GM12891 (cell line): Measurements from ENCODE around the gene HSPA12B.

Experiments used
- DNase-seq: peaks from one replicate; pipeline ENCODE4 v3.0.0; 2011; ENCODE audit warnings: low spot score; ENCODE audit not compliant: insufficient read length
- FAIRE-seq: peaks from 2 replicates; lab custom pipeline; 2011; peaks lifted over from hg19 to GRCh38; lab: Jason Lieb, UNC
- PAX5 ChIP-seq: IDR thresholded peaks from 2 replicates; pipeline ENCODE4 v1.6.1; 2011; ENCODE audit warnings: low read length, moderate library complexity, mild to moderate bottlenecking; ENCODE audit not compliant: insufficient read depth, severe bottlenecking
- POLR2A ChIP-seq: IDR thresholded peaks from 2 replicates; pipeline ENCODE4 v1.6.1; 2011; ENCODE audit warnings: low read depth, low read length, control low read depth
- POLR2AphosphoS5 ChIP-seq: IDR thresholded peaks from 2 replicates; pipeline ENCODE4 v1.6.1; 2011; ENCODE audit warnings: low read depth, low read length, control low read depth
- POU2F2 ChIP-seq: IDR thresholded peaks from 2 replicates; pipeline ENCODE4 v1.6.1; 2011; ENCODE audit warnings: low read depth, mild to moderate bottlenecking, control low read depth, low read length, moderate library complexity
- SPI1 ChIP-seq: IDR thresholded peaks from 2 replicates; pipeline ENCODE4 v1.6.1; 2011; ENCODE audit warnings: low read depth, low read length, control low read depth
- TAF1 ChIP-seq: IDR thresholded peaks from 2 replicates; pipeline ENCODE4 v1.6.1; 2011; ENCODE audit warnings: low read depth, low read length, control low read depth

Gene HSPA12B

DNA sequence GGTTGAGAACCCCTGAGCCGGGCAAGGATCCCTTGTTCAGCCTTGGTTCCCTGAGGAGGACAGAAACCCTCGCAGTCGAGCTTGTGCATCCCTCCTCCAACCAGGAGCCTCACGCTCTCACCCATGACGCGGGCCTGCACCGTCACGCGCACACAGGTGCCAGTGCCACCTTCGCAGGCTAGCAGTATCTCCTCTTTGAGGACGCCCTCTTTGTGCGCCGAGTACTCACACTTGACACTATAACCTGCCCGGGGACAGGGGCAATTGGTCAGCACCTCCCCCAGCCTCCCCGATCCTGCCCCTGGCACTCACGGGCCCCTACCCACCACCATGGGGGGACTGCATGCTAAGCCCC lies 21.8 kb downstream of the HSPA12B start:
- DNase-seq (no peak), FAIRE-seq (no peak)
- TF ChIP-seq SPI1 (no peak), POLR2A (no peak), POU2F2 (no peak), TAF1 (no peak), PAX5 (no peak), POLR2AphosphoS5 (no peak)

DNA sequence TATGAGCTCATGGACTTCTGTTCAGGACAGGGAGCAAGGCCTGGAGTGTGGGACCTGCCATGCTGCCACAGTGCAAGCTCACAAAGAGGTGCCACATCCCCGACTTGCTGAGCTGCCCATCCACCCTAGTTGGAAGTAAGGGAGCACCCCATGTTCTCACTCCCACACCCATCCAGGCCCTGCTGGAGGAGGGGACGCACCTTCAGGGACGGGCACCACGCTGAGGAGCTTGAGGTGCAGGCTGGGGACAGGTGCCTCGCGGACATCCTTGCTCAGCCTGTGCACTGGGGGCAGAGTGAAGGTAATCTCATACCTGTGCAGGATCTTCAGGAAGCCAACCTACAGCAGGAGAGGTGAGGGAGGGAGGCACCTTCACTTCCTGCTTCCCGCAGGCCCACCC lies 22.8 kb downstream of the HSPA12B start:
- TF ChIP-seq SPI1 (no peak), POLR2A (no peak), TAF1 (no peak), PAX5 (no peak), POLR2AphosphoS5 (no peak), POU2F2 (no peak)
- FAIRE-seq (no peak), DNase-seq (no peak)

DNA sequence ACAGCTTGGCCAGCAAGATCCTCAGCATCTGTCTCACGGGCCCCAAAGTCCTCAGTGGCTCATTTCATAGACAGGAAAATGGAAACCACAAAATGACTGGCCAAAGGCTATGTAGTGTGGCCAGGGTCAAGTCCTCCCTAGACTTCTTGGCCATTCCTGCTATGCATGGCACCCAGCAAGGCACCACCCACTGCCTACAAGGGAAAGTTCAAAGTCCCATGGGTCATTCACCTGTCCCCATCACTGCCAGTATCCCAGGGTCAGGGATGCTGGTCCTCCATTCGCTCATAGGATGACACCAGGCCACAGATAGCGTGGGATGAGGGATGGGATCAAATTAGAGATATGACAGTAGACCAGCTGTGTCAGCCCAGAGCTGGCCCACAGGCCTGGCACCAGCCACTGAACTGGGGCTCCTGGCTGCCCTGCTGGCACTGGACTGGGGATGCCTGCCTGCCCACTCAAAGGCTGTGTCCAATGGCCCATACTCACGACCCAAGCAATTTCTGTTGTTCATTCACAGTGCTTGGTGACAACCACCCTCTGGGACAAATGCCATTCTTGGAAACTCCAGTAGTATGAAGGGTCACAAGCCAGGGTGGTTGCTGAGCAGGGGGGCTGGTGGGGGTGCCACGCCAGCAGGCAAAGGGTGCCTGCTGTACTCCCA lies 23.5 kb downstream of the HSPA12B start:
- TF ChIP-seq POLR2A: no peak
- no peak for TF ChIP-seq SPI1
- TF ChIP-seq POU2F2: no peak
- no peak for TF ChIP-seq TAF1
- TF ChIP-seq POLR2AphosphoS5: no peak
- DNase-seq (no peak), FAIRE-seq (no peak)

DNA sequence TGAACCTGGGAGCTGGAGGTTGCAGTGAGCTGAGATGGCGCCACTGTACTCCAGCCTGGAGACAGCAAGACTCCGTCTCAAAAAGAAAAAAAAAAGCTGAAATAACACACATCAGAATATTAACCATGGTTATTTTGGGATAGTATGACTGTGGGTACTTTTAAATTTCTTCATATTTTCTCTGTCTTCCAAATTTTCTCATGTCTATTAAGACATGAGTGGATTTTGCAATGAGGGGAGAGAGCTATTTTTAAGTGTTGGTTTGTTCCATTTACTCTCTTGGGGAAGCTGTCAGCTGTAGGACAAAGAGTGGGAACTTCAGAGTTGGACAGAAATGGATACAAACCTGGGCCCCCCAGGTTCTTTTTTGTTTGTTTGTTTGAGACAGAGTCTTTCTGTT lies 24.8 kb downstream of the HSPA12B start:
- FAIRE-seq (no peak), DNase-seq (no peak)

DNA sequence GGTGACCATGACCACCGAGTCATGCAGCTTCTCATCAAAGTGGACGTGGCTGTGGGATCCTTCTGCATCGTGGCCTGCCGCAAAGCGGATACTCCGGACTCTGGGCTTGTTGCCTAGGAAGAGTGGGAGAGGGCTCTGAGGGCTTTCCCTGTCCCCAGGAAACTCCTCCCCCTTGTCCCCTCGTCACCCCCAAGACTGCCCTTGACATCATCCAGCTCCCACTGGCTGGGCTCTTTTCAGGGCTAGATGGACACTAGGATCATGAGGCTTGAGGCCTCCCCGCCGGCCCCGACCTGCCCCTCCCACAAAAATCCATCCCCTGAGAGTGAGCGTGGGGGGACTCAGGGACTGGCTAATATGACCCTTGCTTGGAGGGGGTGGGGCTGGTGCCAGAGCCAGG lies 26.1 kb downstream of the HSPA12B start:
- TF ChIP-seq PAX5 (no peak), POLR2AphosphoS5 (no peak), SPI1 (no peak), POLR2A (no peak), POU2F2 (no peak), TAF1 (no peak)
- no peak for FAIRE-seq
- DNase-seq: no peak

More for the DNA sequence above, 24.8 kb downstream of the HSPA12B start:
- no peak for TF ChIP-seq POU2F2
- TF ChIP-seq SPI1: no peak
- TF ChIP-seq POLR2A: no peak
- no peak for TF ChIP-seq POLR2AphosphoS5
- TF ChIP-seq PAX5: no peak
- TF ChIP-seq TAF1: no peak

DNA sequence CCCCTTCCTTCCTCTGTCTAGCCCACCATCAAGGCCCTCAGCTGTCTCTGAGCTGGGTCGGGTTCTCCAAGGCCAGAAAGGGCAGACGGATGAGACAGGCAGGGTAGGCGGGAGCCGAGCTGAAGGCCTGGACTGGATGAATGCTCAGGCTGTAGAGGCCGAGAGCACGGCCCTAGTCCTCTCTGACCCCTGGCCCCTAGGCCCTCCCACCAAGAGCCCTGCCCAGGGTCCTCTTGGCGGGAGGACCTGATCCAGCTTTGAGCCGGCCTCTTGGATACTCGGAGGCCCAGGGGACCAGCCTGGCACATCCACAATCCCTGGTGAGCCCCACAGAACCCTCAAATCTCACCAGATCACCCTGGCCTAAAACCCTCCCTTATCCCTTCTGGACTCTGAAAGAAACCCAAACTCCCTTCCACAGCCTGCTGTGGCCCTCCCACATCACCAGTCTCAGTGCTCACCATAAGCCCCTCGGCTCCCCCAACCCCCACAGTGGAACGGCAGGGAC lies 26.9 kb downstream of the HSPA12B start:
- no peak for FAIRE-seq
- no peak for TF ChIP-seq POLR2AphosphoS5
- no peak for TF ChIP-seq POU2F2
- no peak for TF ChIP-seq POLR2A
- no peak for TF ChIP-seq PAX5
- TF ChIP-seq SPI1: no peak
- TF ChIP-seq TAF1: no peak

DNA sequence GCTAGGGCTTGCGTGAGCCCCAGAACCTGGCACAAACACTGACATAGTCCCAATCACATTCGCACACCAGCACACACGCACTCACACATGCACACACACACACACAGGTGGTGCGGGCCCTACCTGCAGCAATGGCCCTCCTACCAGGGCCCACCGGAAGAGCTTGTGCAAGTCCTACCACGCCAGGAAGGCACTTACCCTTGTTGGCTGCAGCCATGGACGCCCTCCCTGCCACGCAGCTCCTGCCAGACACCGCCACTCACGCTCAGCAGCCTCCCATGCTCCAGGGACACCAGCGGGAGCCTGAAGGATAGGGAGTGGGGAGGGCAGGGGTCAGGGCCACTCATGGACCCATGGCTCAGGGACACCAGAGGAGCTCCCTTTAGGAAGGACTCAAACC lies 27.4 kb downstream of the HSPA12B start:
- DNase-seq (no peak), FAIRE-seq (no peak)
- no peak for TF ChIP-seq POU2F2
- TF ChIP-seq PAX5: no peak
- no peak for TF ChIP-seq POLR2A
- TF ChIP-seq SPI1: no peak
- TF ChIP-seq POLR2AphosphoS5: no peak
- TF ChIP-seq TAF1: no peak

More for the DNA sequence above, 26.9 kb downstream of the HSPA12B start:
- no peak for DNase-seq

DNA sequence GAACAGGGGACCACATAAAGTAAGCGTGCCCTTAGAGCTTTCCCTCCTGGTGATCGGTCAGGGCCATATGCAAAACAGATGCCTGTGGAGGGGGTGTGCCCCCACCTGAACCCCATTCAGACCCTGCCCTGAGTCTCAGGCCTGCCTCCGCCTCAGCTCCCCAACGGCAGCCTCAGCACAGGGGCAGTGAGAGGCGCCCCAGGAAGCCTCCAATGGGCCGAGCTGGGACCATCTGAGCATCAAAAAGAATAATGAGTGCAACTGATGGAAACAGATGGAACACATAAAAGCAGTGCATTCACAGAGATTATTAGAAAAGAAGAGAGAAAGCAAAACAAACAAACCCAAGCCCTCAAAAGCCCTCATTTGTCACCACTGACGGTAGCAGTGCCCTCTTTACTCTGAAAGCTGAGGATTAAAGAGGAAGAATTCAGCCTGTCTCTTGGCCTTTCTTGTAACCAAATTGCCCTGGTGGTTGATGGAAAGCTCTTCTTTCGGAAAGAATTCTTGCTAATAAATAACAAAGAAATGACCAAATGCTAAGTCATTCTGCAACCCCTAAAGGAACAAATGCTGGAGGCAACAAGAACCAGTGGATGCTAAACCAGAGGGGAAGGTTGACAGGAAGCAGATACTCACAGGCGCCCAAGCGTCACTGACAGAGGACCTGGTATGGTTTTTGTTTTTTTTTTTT lies 28.3 kb downstream of the HSPA12B start:
- FAIRE-seq: no peak
- DNase-seq: no peak
- TF ChIP-seq POU2F2: no peak
- TF ChIP-seq PAX5: no peak
- no peak for TF ChIP-seq POLR2AphosphoS5
- TF ChIP-seq SPI1: no peak
- TF ChIP-seq POLR2A: no peak
- TF ChIP-seq TAF1: no peak

DNA sequence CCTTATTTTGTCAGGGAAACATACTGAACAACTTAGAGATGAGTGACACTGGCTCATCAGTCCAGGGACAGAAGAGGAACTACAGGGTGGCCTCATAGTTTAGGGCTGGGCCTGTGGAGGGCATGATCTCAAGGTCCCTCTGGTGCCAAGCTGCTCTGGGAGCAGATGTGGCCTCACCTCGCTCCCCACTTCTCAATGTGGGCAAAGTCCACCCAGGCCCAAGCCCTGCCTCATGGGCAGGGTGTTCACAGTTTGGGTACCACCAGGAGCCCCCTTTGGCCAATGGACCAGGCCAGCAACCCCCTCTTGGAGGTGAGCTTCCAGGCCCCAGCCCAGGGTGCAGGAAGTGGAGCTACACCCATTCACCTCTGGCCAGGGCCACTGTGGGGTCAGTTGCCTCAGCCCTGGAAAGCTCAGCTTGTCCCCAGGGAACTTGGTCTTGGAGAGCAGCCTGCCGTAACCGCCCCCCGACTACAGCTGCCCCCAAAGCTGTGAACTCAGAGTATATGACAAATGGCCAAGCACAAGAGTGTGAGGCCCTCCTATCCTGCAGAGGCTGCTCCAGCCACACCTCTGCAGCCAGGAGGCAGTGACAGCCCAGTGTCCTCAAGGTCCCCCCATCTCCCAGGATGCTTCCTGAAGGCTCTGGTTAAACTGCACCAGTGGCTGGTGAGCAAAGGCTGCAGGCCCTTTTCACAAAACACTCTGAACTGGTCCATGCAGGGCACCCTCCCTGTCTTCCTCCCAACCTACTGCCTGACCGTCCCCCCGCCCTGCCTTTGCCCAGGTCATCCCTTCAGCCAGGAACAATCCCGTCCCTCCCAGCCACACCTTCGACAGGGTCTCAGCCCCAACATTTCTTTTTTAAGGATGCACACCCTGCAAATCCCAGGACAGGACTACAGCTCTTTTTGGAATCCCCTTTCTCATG lies 31.5 kb downstream of the HSPA12B start:
- TF ChIP-seq PAX5 (no peak), SPI1 (no peak), POU2F2 (no peak), POLR2AphosphoS5 (no peak), TAF1 (no peak), POLR2A (no peak)
- DNase-seq (no peak), FAIRE-seq (no peak)
